ENCODE results near the gene ARHGEF38.

The ARHGEF38 gene

DNA sequence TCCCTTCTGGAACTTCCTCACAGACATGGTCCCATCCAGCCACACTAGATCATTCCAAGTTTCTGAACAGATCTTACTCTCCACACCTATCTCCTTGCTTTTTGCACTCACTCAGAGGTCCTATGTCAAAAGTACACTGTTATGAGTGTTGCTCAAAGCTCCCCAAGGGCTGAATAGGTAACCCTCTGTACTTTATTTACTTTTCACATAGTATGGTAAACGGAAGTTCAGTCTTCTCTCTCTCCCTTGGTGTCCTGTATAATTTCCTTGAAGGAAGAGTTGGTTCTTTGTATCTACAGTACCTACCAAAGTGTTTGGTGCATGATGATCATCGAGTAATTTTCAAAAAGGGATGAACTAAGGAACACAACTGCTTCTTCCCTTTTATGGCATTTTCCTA is 74.4 kb downstream of the ARHGEF38 start:
- no peak overlapping the region for H3K4me3 ChIP-seq (ENCODE audit: low read length)
- H4K20me1 ChIP-seq (ENCODE audit: control insufficient read depth, insufficient read depth, low read depth, low read length), result no peaks in the 10 kb centered on the region
- no peak overlapping the region for H3K4me2 ChIP-seq (ENCODE audit: low read length)
- TF ChIP-seq, protein P1, sequence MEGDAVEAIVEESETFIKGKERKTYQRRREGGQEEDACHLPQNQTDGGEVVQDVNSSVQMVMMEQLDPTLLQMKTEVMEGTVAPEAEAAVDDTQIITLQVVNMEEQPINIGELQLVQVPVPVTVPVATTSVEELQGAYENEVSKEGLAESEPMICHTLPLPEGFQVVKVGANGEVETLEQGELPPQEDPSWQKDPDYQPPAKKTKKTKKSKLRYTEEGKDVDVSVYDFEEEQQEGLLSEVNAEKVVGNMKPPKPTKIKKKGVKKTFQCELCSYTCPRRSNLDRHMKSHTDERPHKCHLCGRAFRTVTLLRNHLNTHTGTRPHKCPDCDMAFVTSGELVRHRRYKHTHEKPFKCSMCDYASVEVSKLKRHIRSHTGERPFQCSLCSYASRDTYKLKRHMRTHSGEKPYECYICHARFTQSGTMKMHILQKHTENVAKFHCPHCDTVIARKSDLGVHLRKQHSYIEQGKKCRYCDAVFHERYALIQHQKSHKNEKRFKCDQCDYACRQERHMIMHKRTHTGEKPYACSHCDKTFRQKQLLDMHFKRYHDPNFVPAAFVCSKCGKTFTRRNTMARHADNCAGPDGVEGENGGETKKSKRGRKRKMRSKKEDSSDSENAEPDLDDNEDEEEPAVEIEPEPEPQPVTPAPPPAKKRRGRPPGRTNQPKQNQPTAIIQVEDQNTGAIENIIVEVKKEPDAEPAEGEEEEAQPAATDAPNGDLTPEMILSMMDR (IDR thresholded peaks at IDR 0.05; ENCODE audit: low read depth, low read length, poor library complexity, severe bottlenecking), result no peak
- TF ChIP-seq EZH2phosphoT487 (IDR thresholded peaks at IDR 0.05; ENCODE audit: borderline replicate concordance, low read length), result no peak
- no peaks in the 10 kb centered on the region for H3K9me2 ChIP-seq (replicated peaks; ENCODE audit: control insufficient read depth, low read length)
- H3K27ac ChIP-seq (ENCODE audit: low read depth, low read length), result no peak overlapping the region
- no peaks in the 10 kb centered on the region for H3F3A ChIP-seq (ENCODE audit: control insufficient read depth, insufficient read depth)
- no peaks in the 10 kb centered on the region for H3K27me3 ChIP-seq (ENCODE audit: control insufficient read depth, low read length)
- H3K9me3 ChIP-seq (ENCODE audit: control insufficient read depth, insufficient read depth, low read length), result no peaks in the 10 kb centered on the region
- no peaks in the 10 kb centered on the region for H3K79me2 ChIP-seq (ENCODE audit: control insufficient read depth, low read length)
- peaks cover 6% of the 10 kb centered on the region for H3K4me1 ChIP-seq (ENCODE audit: control insufficient read depth, low read length)
- H3K36me3 ChIP-seq (ENCODE audit: control insufficient read depth, low read length), result no peaks in the 10 kb centered on the region

DNA sequence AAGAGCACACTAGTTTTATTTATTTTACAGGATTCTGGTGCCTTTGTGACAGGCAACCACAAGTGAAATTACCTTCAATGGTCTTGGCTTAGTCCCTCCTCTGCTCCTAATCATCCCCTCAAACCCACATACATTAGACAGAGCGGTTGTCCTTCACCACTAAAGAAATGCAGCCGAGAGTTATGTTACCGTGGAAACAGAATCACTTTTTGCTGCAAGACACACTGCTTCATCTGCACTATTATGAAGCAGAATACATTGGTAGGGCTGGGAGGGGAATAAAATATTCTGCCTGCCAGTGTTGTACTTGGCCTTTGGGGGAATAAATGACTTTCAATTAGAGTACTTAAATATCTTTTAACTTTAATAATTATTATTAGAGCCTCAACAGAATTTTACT is 75.2 kb downstream of the ARHGEF38 start:
- TF ChIP-seq, protein P1 (IDR thresholded peaks at IDR 0.05; ENCODE audit: low read depth, low read length, poor library complexity, severe bottlenecking), result no peak
- TF ChIP-seq EZH2phosphoT487 (IDR thresholded peaks at IDR 0.05; ENCODE audit: borderline replicate concordance, low read length), result no peak
- no peaks in the 10 kb centered on the region for H3K9me3 ChIP-seq (ENCODE audit: control insufficient read depth, insufficient read depth, low read length)
- no peak overlapping the region for H3K4me3 ChIP-seq (ENCODE audit: low read length)
- no peaks in the 10 kb centered on the region for H3K27me3 ChIP-seq (ENCODE audit: control insufficient read depth, low read length)
- no peaks in the 10 kb centered on the region for H3F3A ChIP-seq (ENCODE audit: control insufficient read depth, insufficient read depth)
- peaks cover 6% of the 10 kb centered on the region for H3K4me1 ChIP-seq (ENCODE audit: control insufficient read depth, low read length)
- H3K9me2 ChIP-seq (replicated peaks; ENCODE audit: control insufficient read depth, low read length), result no peaks in the 10 kb centered on the region
- H4K20me1 ChIP-seq (ENCODE audit: control insufficient read depth, insufficient read depth, low read depth, low read length), result no peaks in the 10 kb centered on the region
- no peaks in the 10 kb centered on the region for H3K36me3 ChIP-seq (ENCODE audit: control insufficient read depth, low read length)
- H3K79me2 ChIP-seq (ENCODE audit: control insufficient read depth, low read length), result no peaks in the 10 kb centered on the region
- H3K27ac ChIP-seq (ENCODE audit: low read depth, low read length), result no peak overlapping the region
- no peak overlapping the region for H3K4me2 ChIP-seq (ENCODE audit: low read length)

DNA sequence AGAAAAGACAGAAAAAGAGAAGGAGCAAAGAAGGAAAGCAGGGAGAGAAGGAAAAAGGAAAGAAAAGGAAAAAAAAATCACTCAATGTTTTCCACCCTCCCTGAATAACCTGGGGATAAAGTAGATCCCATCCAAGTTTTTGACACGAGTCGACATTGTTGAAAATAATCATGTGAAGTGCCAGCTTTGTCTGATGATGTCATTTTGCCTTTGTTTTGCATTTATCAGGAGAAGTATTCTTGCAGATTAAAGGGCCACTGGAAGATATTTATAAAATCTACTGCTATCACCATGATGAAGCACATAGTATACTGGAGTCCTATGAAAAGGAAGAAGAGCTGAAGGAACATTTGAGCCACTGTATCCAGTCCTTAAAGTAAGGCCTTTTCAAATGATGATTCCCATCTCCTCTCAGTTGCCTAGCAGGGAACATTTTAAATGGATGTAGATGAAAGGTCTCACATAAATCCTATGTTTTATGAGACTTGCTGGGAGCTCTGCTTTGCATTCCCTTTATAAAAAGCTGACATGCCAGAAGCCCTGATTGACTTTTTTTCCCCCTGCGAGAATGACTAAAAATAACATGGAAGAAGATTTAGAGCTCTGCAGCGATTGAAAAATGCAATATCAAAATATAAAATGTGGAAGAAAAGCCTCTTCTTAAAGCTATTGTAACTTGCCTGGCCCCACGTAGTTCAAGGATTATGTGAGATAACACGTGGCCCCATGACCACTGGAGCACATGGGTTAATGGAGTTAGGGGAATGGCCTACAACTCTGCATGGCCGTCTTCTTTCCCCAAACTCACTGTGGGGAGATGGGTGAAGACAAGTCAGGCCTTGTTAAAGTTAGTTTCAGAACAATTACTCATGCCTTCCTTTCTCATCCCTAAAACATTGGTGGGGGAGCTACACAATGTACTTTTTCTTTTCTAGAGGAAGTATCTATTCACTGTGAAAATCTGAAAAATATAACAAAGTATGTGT is 78.5 kb downstream of the ARHGEF38 start:
- Histone ChIP-seq H3F3A (ENCODE audit: control insufficient read depth, insufficient read depth) (peaks cover 3% of the 10 kb centered on the region; the same call in 1 of the 2 replicates), H3K4me2 (ENCODE audit: low read length) (no peak overlapping the region), H3K79me2 (ENCODE audit: control insufficient read depth, low read length) (no peaks in the 10 kb centered on the region), H3K27me3 (ENCODE audit: control insufficient read depth, low read length) (no peaks in the 10 kb centered on the region), H3K4me3 (ENCODE audit: low read length) (no peak overlapping the region), H3K36me3 (ENCODE audit: control insufficient read depth, low read length) (no peaks in the 10 kb centered on the region), H3K9me3 (ENCODE audit: control insufficient read depth, insufficient read depth, low read length) (no peaks in the 10 kb centered on the region), H3K4me1 (ENCODE audit: control insufficient read depth, low read length) (peaks cover 28% of the 10 kb centered on the region), H3K9me2 (replicated peaks; ENCODE audit: control insufficient read depth, low read length) (no peaks in the 10 kb centered on the region), H3K27ac (ENCODE audit: low read depth, low read length) (no peak overlapping the region), H4K20me1 (ENCODE audit: control insufficient read depth, insufficient read depth, low read depth, low read length) (no peaks in the 10 kb centered on the region)
- no peak for TF ChIP-seq EZH2phosphoT487 (IDR thresholded peaks at IDR 0.05; ENCODE audit: borderline replicate concordance, low read length)
- TF ChIP-seq, protein P1 (IDR thresholded peaks at IDR 0.05; ENCODE audit: low read depth, low read length, poor library complexity, severe bottlenecking), result no peak

Data from DOHH2 (cell line).